Non-pigmented ciliary epithelial cell (primary cell): ENCODE measurements around the gene TSNAX.
"Not testable (repeated sequence)": the region's sequence is repeated elsewhere in the genome, so short reads cannot be mapped to it uniquely, and the experiment has no call there.

ENCODE experiments used
- DNase-seq: peaks from one replicate; pipeline ENCODE4 v3.0.0-alpha.2; 2010; ENCODE audit warnings: low read depth

The TSNAX gene, protein sequence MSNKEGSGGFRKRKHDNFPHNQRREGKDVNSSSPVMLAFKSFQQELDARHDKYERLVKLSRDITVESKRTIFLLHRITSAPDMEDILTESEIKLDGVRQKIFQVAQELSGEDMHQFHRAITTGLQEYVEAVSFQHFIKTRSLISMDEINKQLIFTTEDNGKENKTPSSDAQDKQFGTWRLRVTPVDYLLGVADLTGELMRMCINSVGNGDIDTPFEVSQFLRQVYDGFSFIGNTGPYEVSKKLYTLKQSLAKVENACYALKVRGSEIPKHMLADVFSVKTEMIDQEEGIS

DNA sequence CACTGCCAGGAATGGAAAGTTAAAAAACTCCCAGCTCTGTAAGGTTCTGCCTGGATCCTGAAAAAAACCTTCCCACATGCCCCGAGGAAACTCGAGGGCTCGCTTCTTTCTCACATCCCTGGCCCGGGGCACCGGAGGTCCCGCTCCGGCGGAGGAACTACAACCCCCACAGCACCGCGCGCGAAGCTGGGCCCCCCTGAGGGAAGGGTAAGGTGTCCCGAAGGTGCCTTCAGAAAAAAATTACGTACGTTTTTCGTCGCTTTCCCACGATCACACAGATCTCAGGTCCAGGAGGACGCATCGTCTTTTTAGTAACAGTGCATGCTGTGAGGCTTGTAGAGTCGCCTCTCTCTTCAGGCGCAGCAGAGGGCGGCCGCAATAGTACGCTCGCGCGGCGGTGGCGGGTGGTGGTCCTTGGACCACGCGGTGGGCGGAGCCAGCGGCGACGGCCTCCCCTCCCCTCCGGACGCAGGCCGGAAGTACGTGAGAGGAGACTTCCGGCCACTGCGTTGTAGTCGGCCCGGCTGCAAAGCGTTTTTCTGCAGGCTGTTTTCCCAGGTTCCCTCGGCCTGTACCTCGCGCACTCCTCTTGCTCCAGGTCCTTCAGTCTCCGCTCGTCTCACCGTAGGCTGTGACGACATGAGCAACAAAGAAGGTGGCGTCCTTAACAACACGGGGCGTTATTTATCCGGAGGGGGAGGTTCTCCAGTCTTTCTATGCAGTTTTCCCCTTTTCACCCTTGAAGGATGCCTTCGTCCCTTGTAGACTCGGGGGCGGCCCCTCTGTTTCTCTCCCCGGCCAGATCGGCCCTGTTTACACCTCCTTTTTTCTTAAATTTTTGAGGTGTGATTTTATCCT, at the start of gene TSNAX:
TSNAX (plus strand) TSS at position 498 of the 858 bp plus-strand sequence; CDS start at position 640, 142 bp downstream.
- peak; percentile 51 for DNase-seq

DNA sequence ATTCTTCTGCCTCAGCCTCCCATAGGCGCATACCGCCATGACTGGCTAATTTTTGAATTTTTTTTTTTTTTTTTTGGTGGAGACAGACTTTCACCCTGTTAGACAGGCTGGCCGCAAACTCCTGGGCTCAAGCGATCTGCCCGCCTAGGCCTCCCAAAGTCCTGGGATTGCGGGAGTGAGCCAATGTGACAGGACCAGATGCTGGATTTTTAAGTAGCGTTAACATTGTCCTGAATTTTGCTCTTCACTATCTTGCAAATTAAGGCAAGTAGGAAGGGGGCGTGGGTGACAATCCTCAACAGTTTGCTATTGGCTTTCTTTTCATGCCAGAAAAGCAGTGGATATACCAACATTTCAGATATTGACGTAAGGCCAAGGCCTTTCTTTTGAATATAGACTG, 49.7 kb upstream of the TSNAX start:
- no peak for DNase-seq

DNA sequence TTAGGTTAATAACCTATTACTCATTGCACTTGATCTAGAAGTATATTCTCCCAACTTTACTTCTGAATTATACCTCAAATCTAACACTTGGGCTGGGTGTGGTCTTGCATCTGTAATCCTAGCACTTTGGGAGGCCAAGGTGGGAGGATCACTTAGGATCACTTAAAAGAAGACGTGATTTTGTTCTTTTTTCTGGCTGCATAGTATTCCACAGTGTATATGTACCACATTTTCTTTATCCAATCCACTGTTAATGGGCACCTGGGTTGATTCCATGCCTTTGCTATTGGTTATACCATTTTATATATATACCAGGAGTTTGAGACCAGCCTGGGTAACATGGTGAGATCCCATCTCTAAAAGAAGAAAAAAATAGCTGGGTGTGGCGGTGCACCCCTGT, 48.5 kb upstream of the TSNAX start:
- no peak for DNase-seq

DNA sequence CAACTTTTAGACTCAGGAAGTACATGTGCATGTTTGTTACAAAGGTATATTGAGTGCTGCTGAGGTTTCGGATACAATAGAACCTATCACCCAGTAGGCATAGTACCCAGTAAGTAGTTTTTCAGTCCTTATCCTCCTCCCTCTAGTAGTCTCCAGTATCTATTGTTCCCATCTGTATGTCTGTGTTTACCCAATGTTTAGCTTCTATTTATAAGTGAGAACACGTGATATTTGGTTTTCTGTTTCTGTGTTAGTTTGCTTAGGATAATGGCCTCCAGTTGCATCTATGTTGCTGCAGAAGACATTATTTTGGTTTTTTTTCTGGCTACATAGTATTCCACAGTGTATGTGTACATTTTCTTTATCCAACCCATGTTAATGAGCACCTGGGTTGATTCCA, 47.2 kb upstream of the TSNAX start:
- no peak for DNase-seq

DNA sequence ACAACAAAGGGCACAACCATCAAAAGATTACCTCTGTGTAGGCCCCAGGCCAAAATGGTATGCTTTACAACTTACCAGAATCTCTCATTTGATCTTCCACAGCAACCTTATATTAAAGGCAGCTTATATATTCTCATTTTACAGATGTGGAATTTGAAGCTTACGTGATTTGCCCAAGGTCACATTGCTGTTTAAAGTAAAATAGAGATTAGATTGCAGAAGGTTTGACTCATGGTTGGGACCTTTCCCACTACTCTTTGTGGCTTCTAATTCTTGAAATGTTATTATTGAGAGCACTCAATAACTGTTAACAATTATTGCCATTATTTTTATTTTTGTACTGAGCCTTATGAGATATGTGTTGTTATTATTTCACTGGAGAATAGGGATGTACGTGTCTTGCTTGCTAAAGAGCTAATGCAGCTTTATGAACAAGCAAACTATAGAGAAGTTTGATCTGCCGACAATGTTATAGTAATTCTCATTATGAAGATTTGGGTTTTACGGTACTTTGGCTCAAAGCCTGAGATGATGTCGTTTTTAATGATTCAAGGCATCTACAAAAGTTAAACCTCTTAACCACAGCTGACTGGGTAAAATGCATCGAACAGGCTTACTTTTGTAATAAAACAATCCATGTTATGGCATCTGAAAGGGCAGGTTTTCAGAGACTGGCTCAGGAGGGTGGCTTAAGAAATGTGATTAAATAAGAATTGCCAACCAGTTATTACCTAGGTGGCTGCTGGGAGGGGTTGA, 43.3 kb upstream of the TSNAX start:
- no peak for DNase-seq

GRCh38 chr1:231487019-231487418, 41.5 kb upstream of the TSNAX start:
- DNase-seq = peak; percentile 53

- DNase-seq = no peak
Observed at GRCh38 chr1:231487910-231488309, 40.6 kb upstream of the TSNAX start.

DNA sequence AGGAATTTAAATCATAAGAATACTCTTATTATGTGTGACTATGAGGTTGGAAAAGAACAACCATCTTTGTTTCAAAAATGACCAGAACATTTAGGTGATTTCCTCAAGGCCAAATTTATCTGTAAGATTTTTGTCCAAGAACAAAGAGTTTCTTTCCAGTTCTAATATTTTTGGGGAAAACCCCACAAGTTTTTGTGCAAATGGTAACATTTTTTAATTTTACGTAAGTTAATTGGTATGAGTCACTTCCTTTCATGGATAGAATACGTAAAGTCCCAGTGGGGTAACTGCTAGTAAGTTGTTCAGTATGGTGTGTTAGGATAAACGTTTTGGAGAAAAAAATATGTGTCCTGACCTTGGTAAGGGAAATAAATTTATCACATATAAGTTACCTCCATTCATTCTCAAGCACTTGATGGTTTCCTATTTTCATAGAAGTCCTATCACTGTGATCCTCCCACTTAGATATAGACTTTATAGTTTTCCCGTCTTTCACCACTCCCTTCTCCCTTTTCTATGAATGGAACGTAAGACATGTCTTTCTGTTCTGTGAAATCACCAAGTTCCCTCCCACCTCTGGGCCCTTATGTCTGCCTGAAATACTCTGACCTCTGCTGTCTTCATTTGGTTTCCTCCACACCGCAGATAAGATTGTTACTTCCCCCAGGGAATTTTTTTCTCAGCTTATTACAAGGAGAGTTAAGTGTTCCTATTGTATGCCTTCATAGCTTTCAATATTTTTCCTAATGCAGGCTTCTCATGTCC, 34.9 kb upstream of the TSNAX start:
- no peak for DNase-seq

GRCh38 chr1:231494439-231495110, 33.9 kb upstream of the TSNAX start:
- no peak for DNase-seq

- no peak for DNase-seq
Observed at GRCh38 chr1:231497629-231498152, 30.8 kb upstream of the TSNAX start.

- DNase-seq = no peak
Observed at GRCh38 chr1:231499148-231499763, 29.2 kb upstream of the TSNAX start.

DNA sequence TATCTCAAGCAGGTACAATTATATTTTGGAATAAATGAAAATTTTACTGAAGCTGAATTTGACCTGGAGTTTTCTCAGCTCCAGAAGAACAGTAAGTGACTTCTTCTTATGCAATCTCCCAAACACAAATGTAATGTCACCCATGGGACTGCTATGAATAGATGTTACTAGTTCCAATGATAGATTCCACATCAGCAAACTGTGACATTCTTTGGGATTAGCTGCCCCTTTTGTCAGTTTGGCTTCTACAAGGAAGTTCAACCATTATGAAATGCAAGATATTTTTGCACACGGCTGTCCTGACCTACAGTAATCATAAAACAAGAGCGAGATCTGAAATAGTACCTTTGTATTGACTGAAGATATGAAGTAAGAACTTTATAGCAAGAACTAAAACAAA, 27.8 kb upstream of the TSNAX start:
- DNase-seq = no peak

GRCh38 chr1:231503168-231503567, 25.3 kb upstream of the TSNAX start:
- DNase-seq = not testable (repeated sequence)

GRCh38 chr1:231507476-231508355, 20.8 kb upstream of the TSNAX start:
- no peak for DNase-seq

- DNase-seq = no peak
Observed at GRCh38 chr1:231508497-231508896, 20.0 kb upstream of the TSNAX start.

- no peak for DNase-seq
Observed at GRCh38 chr1:231508941-231509340, 19.5 kb upstream of the TSNAX start.

DNA sequence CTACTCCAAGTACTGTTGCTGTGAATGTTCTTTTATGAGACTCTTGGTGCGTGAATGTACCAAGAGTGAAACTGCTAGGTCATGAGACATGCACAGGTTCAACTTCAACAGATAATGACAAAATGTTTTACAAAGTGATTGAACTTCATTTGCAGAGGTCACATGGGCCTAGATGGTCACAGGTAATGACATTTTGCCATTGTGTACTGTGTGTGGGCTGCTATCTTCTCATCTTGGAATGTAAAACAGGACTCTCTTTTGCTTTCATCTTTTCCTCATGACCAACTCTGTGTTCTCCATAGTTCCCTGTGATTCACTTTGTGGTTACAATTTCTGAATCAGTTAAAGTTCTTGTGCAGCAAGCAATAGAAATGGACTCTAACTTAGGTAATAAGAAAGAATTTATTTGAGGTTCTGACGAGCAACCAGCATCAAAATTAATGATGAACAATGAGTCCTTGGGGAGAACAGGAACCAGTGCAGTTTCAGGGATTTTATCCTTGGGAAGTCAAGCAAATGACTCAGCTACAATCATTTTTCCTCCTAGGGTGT, 16.2 kb upstream of the TSNAX start:
- peak; percentile 63 for DNase-seq

- no peak for DNase-seq
Observed at GRCh38 chr1:231515748-231516147, 12.7 kb upstream of the TSNAX start.

GRCh38 chr1:231517076-231517475, 11.4 kb upstream of the TSNAX start:
- DNase-seq = no peak
